Naive thymus-derived CD8-positive, alpha-beta T cell (primary cell): ENCODE data around the gene PCDHA12. TPM values are rescaled to one million over a fixed set of nuclear protein-coding genes. Genes with fewer than 3 reads are reported as not detected.
"Not testable (repeated sequence)": the region's sequence is repeated elsewhere in the genome, so short reads cannot be mapped to it uniquely, and the experiment has no call there.

Experiments used
- ATAC-seq, 2 donors: fragments of 150-1000 bp; cut with Tn5 transposase in 1 of 2; sonication (Bioruptor Pico), chemical (Tn5 transposase) in 1 of 2; 1 replicate in 1 of 2; 2 replicates in 1 of 2; pipeline ENCODE4 v1.10.0; 2021; ENCODE audit warnings: mild to moderate bottlenecking in 2 of 2, moderate library complexity in 2 of 2
- POLR2A ChIA-PET: fragments of 350-600 bp; sonication (Branson Sonifier 250); formaldehyde crosslinking; loops from one replicate; lab custom pipeline; 2021; ENCODE audit warnings: antibody characterized with exemption; lab: Charles Lee
- DNase-seq, 10 donors: peaks; one replicate each; pipeline versions ENCODE4 v3.0.0 to v3.0.0-alpha.2; 2020 to 2022
- H3K27ac Mint-ChIP-seq, 10 donors: one replicate each; pipeline ENCODE4 v1.8.0; 2020 to 2022; ENCODE audit warnings: mild to moderate bottlenecking in 10 of 10, mixed read lengths in 10 of 10, moderate library complexity in 4 of 10, inconsistent platforms in 1 of 10
- H3K27me3 Mint-ChIP-seq, 5 donors: one replicate each; pipeline ENCODE4 v1.8.0; 2021 to 2022; ENCODE audit warnings: mixed read lengths in 5 of 5
- H3K36me3 Mint-ChIP-seq, 3 donors: one replicate each; pipeline ENCODE4 v1.8.0; 2020 to 2022; ENCODE audit warnings: mixed read lengths in 3 of 3, mild to moderate bottlenecking in 2 of 3, inconsistent platforms in 1 of 3
- H3K4me1 Mint-ChIP-seq, 4 donors: one replicate each; pipeline ENCODE4 v1.8.0; 2021 to 2022; ENCODE audit warnings: mixed read lengths in 4 of 4
- H3K4me3 Mint-ChIP-seq, 10 donors: one replicate each; pipeline ENCODE4 v1.8.0; 2020 to 2022; ENCODE audit warnings: mild to moderate bottlenecking in 10 of 10, mixed read lengths in 10 of 10, moderate library complexity in 6 of 10, inconsistent platforms in 1 of 10
- H3K9me3 Mint-ChIP-seq, 9 donors: one replicate each; pipeline ENCODE4 v1.8.0; 2020 to 2022; ENCODE audit warnings: mixed read lengths in 9 of 9, mild to moderate bottlenecking in 3 of 9, inconsistent platforms in 1 of 9, moderate library complexity in 1 of 9
- polyA plus RNA-seq, 3 donors: library from polyadenylated mRNA; unstranded; fragments of 300-500 nt; fragmentation: Illumina TruSeq; gene quantifications; one replicate each; pipeline ENCODE4 v1.2.3, GENCODE V29; 2021
- total RNA-seq, 8 experiments: library from RNA in 2 of 8; stranded (reverse) in 2 of 8; gene quantifications; one replicate each; pipeline ENCODE4 v1.2.3 and lab custom pipeline; 2021 to 2026

PCDHA12 gene, protein sequence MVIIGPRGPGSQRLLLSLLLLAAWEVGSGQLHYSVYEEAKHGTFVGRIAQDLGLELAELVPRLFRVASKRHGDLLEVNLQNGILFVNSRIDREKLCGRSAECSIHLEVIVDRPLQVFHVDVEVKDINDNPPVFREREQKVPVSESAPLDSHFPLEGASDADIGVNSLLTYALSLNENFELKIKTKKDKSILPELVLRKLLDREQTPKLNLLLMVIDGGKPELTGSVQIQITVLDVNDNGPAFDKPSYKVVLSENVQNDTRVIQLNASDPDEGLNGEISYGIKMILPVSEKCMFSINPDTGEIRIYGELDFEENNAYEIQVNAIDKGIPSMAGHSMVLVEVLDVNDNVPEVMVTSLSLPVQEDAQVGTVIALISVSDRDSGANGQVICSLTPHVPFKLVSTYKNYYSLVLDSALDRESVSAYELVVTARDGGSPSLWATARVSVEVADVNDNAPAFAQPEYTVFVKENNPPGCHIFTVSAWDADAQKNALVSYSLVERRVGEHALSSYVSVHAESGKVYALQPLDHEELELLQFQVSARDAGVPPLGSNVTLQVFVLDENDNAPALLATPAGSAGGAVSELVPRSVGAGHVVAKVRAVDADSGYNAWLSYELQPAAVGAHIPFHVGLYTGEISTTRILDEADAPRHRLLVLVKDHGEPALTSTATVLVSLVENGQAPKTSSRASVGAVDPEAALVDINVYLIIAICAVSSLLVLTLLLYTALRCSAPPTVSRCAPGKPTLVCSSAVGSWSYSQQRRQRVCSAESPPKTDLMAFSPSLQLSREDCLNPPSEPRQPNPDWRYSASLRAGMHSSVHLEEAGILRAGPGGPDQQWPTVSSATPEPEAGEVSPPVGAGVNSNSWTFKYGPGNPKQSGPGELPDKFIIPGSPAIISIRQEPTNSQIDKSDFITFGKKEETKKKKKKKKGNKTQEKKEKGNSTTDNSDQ
- total RNA-seq (not detected), polyA plus RNA-seq (not detected), total RNA-seq (lab: John Stamatoyannopoulos, UW) (0 to 0.08 (median 0) reads per million in 6 experiments)

GRCh38 chr5:140875085-140876065 lies at the start of gene PCDHA12:
PCDHA12 (plus strand) TSS chr5:140875308; CDS start chr5:140875473, 165 bp downstream.
- peaks cover 13 to 70% (median 35%) of the 10 kb centered on the region in 9 donors for H3K9me3 Mint-ChIP-seq
- no peak within 1 kb of the TSS for H3K4me3 Mint-ChIP-seq
- peaks cover 29 to 53% (median 39%) of the 10 kb centered on the region in 5 donors for H3K27me3 Mint-ChIP-seq
- H3K36me3 Mint-ChIP-seq: peaks cover 5 to 39% (median 27%) of the 10 kb centered on the region in 3 donors
- DNase-seq (no peak), ATAC-seq (no peak)
- POLR2A ChIA-PET: no interaction called here
- H3K27ac Mint-ChIP-seq: peak within 1 kb of the TSS in 1 of 10 donors; percentile 13
- H3K4me1 Mint-ChIP-seq: no peaks in the 10 kb centered on the region

GRCh38 chr5:140827704-140828361 lies 47.3 kb upstream of the PCDHA12 start, which contains the start of gene PCDHA6:
PCDHA6 (plus strand) TSS chr5:140827960; CDS start chr5:140828092, 132 bp downstream.
- POLR2A ChIA-PET: no interaction called here
- no peak for ATAC-seq
- H3K9me3 Mint-ChIP-seq: peaks cover 13 to 69% (median 26%) of the 10 kb centered on the region in 9 donors
- DNase-seq: no peak
- no peak within 1 kb of the TSS for H3K4me3 Mint-ChIP-seq
- peaks cover 28 to 53% (median 42%) of the 10 kb centered on the region in 5 donors for H3K27me3 Mint-ChIP-seq
- no peaks in the 10 kb centered on the region for H3K4me1 Mint-ChIP-seq
- H3K36me3 Mint-ChIP-seq: peaks cover 15 to 48% (median 18%) of the 10 kb centered on the region in 3 donors
- H3K27ac Mint-ChIP-seq: no peak within 1 kb of the TSS

- H3K4me1 Mint-ChIP-seq: no peaks in the 10 kb centered on the region
- H3K27me3 Mint-ChIP-seq: peaks cover 32 to 58% (median 46%) of the 10 kb centered on the region in 5 donors
- ATAC-seq: no peak
- H3K4me3 Mint-ChIP-seq: no peak overlapping the region
- H3K27ac Mint-ChIP-seq: no peak overlapping the region
- peaks cover 13 to 72% (median 30%) of the 10 kb centered on the region in 9 donors for H3K9me3 Mint-ChIP-seq
- peaks cover 17 to 51% (median 21%) of the 10 kb centered on the region in 3 donors for H3K36me3 Mint-ChIP-seq
- POLR2A ChIA-PET: no interaction called here
- no peak for DNase-seq
Measured at GRCh38 chr5:140828362-140828737, 46.8 kb upstream of the PCDHA12 start.

DNA sequence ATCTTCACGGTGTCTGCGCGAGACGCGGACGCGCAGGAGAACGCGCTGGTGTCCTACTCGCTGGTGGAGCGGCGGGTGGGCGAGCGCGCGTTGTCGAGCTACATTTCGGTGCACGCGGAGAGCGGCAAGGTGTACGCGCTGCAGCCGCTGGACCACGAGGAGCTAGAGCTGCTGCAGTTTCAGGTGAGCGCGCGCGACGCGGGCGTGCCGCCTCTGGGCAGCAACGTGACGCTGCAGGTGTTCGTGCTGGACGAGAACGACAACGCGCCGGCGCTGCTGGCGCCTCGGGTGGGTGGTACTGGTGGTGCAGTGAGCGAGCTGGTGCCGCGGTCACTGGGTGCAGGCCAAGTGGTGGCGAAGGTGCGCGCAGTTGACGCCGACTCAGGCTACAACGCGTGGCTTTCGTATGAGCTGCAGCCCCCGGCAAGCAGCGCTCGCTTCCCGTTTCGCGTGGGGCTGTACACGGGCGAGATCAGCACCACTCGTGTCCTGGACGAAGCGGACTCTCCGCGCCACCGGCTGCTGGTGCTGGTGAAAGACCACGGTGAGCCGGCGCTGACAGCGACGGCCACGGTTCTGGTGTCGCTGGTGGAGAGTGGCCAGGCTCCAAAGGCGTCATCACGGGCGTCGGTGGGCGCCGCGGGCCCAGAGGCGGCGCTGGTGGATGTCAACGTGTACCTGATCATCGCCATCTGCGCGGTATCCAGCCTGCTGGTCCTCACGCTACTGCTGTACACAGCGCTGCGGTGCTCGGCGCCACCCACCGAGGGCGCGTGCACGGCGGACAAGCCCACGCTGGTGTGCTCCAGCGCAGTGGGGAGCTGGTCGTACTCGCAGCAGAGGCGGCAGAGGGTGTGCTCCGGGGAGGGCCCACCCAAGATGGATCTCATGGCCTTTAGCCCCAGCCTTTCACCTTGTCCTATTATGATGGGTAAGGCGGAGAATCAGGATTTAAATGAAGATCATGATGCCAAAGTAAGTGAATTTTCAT lies 45.3 kb upstream of the PCDHA12 start:
- H3K4me3 Mint-ChIP-seq, H3K27ac Mint-ChIP-seq, ATAC-seq, H3K4me1 Mint-ChIP-seq, POLR2A ChIA-PET, DNase-seq: not testable (repeated sequence)
- peaks cover 21 to 60% (median 28%) of the 10 kb centered on the region in 3 donors for H3K36me3 Mint-ChIP-seq
- peaks cover 16 to 78% (median 35%) of the 10 kb centered on the region in 9 donors for H3K9me3 Mint-ChIP-seq
- H3K27me3 Mint-ChIP-seq: peaks cover 38 to 70% (median 51%) of the 10 kb centered on the region in 5 donors

- ATAC-seq (no peak), DNase-seq (no peak)
- H3K36me3 Mint-ChIP-seq: peaks cover 16 to 27% (median 17%) of the 10 kb centered on the region in 3 donors
- H3K9me3 Mint-ChIP-seq: peaks cover 0 to 59% (median 25%) of the 10 kb centered on the region in 9 donors
- no peak within 1 kb of the TSS for H3K4me3 Mint-ChIP-seq
- no peaks in the 10 kb centered on the region for H3K4me1 Mint-ChIP-seq
- POLR2A ChIA-PET: no interaction called here
- no peak within 1 kb of the TSS for H3K27ac Mint-ChIP-seq
- H3K27me3 Mint-ChIP-seq: peaks cover 23 to 61% (median 35%) of the 10 kb centered on the region in 5 donors
Measured at GRCh38 chr5:140833993-140834392, 41.1 kb upstream of the PCDHA12 start, which contains the start of gene PCDHA7. PCDHA7 (plus strand) TSS chr5:140834269; CDS start chr5:140834384, 115 bp downstream.

DNA sequence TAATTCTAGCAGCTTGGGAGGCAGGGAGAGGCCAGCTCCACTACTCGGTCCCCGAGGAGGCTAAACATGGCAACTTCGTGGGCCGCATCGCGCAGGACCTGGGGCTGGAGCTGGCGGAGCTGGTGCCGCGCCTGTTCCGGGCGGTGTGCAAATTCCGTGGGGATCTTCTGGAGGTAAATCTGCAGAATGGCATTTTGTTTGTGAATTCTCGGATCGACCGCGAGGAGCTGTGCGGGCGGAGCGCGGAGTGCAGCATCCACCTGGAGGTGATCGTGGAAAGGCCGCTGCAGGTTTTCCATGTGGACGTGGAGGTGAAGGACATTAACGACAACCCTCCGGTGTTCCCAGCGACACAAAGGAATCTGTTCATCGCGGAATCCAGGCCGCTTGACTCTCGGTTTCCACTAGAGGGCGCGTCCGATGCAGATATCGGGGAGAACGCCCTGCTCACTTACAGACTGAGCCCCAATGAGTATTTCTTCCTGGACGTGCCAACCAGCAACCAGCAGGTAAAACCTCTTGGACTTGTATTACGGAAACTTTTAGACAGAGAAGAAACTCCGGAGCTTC lies 40.6 kb upstream of the PCDHA12 start:
- H3K9me3 Mint-ChIP-seq: peaks cover 0 to 60% (median 23%) of the 10 kb centered on the region in 9 donors

DNA sequence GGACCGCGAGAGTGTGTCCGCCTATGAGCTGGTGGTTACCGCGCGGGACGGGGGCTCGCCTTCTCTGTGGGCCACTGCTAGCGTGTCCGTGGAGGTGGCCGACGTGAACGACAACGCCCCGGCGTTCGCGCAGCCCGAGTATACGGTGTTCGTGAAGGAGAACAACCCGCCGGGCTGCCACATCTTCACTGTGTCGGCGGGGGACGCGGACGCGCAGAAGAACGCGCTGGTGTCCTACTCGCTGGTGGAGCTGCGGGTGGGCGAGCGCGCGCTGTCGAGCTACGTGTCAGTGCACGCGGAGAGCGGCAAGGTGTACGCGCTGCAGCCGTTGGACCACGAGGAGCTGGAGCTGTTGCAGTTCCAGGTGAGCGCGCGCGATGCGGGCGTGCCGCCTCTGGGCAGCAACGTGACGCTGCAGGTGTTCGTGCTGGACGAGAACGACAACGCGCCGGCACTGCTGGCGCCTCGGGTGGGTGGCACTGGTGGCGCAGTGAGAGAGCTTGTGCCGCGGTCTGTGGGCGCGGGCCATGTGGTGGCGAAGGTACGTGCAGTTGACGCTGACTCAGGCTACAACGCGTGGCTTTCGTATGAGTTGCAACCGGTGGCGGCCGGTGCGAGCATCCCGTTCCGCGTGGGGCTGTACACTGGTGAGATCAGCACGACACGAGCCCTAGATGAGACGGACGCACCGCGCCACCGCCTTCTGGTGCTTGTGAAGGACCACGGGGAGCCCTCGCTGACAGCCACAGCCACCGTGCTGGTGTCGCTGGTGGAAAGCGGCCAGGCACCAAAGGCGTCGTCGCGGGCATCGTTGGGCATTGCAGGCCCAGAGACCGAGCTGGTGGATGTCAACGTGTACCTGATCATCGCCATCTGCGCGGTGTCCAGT lies 39.2 kb upstream of the PCDHA12 start:
- POLR2A ChIA-PET: no interaction called here
- Mint-ChIP-seq H3K36me3 (peaks cover 17 to 31% (median 23%) of the 10 kb centered on the region in 3 donors), H3K27me3 (peaks cover 31 to 72% (median 44%) of the 10 kb centered on the region in 5 donors), H3K27ac (no peak overlapping the region), H3K4me1 (no peaks in the 10 kb centered on the region), H3K4me3 (no peak overlapping the region), H3K9me3 (peaks cover 0 to 67% (median 31%) of the 10 kb centered on the region in 9 donors)
- no peak for DNase-seq
- no peak for ATAC-seq

More for the DNA sequence above, 40.6 kb upstream of the PCDHA12 start:
- H3K27me3 Mint-ChIP-seq: peaks cover 25 to 65% (median 38%) of the 10 kb centered on the region in 5 donors
- DNase-seq, H3K4me1 Mint-ChIP-seq, H3K27ac Mint-ChIP-seq, ATAC-seq, POLR2A ChIA-PET, H3K4me3 Mint-ChIP-seq: not testable (repeated sequence)
- H3K36me3 Mint-ChIP-seq: peaks cover 16 to 27% (median 17%) of the 10 kb centered on the region in 3 donors

GRCh38 chr5:140840978-140841962 lies 33.8 kb upstream of the PCDHA12 start, which contains the start of gene PCDHA8:
PCDHA8 (plus strand) TSS chr5:140841187; CDS start chr5:140841322, 135 bp downstream.
- DNase-seq: no peak
- POLR2A ChIA-PET: no interaction called here
- no peaks in the 10 kb centered on the region for H3K4me1 Mint-ChIP-seq
- ATAC-seq: no peak
- peaks cover 0 to 49% (median 18%) of the 10 kb centered on the region in 9 donors for H3K9me3 Mint-ChIP-seq
- peak within 1 kb of the TSS in 1 of 10 donors; percentile 2 for H3K4me3 Mint-ChIP-seq
- peak within 1 kb of the TSS in 1 of 10 donors; percentile 53 for H3K27ac Mint-ChIP-seq
- H3K36me3 Mint-ChIP-seq: peaks cover 10 to 22% (median 10%) of the 10 kb centered on the region in 3 donors
- peaks cover 13 to 38% (median 24%) of the 10 kb centered on the region in 5 donors for H3K27me3 Mint-ChIP-seq
